OCI-LY1 (cell line): Measurements from ENCODE around the gene GSC2.

ENCODE experiments used
- H2AFZ ChIP-seq: fragments of 200-600 bp; sonication (generic), shearing (Covaris generic); 2 replicates; pipeline ENCODE4 v1.6.0; 2014; ENCODE audit warnings: antibody characterized with exemption, mild to moderate bottlenecking, low read length
- H3F3A ChIP-seq: fragments of 200-600 bp; sonication (generic), shearing (Covaris generic); 2 replicates; pipeline ENCODE4 v1.6.0; 2014; ENCODE audit warnings: mild to moderate bottlenecking, antibody characterized with exemption, low read length, moderate library complexity; ENCODE audit not compliant: insufficient read depth
- H3K27ac ChIP-seq: fragments of 200-600 bp; sonication (generic); 2 replicates; pipeline ENCODE4 v1.5.1; 2014; ENCODE audit warnings: low read length, mixed run types, mild to moderate bottlenecking, low read depth; ENCODE audit not compliant: poor library complexity, severe bottlenecking
- H3K27me3 ChIP-seq: fragments of 200-600 bp; sonication (generic); 2 replicates; pipeline ENCODE4 v1.6.0; 2014; ENCODE audit warnings: antibody characterized with exemption, mild to moderate bottlenecking, low read length, moderate library complexity; ENCODE audit not compliant: insufficient read depth
- H3K36me3 ChIP-seq: fragments of 200-600 bp; sonication (generic); 2 replicates; pipeline ENCODE4 v1.6.1; 2014; ENCODE audit warnings: mild to moderate bottlenecking, antibody characterized with exemption, low read length, moderate library complexity, mixed read lengths; ENCODE audit not compliant: insufficient read depth
- H3K4me1 ChIP-seq: fragments of 200-600 bp; sonication (generic); 2 replicates; pipeline ENCODE4 v1.5.1; 2014; ENCODE audit warnings: mild to moderate bottlenecking, low read length, moderate library complexity; ENCODE audit not compliant: insufficient read depth, severe bottlenecking
- H3K4me2 ChIP-seq: fragments of 200-600 bp; sonication (generic), shearing (Covaris generic); 2 replicates; pipeline ENCODE4 v1.6.1; 2014; ENCODE audit warnings: low read length
- H3K4me3 ChIP-seq: fragments of 200-600 bp; sonication (generic); 2 replicates; pipeline ENCODE4 v1.5.1; 2014; ENCODE audit warnings: low read length, low read depth, mild to moderate bottlenecking, mixed read lengths; ENCODE audit not compliant: poor library complexity, severe bottlenecking
- H3K79me2 ChIP-seq: fragments of 200-600 bp; shearing (Covaris generic); 2 replicates; pipeline ENCODE4 v1.6.1; 2016; ENCODE audit warnings: mixed run types, low read length, mixed read lengths; ENCODE audit not compliant: insufficient read depth
- H3K9ac ChIP-seq: fragments of 200-600 bp; sonication (generic), shearing (Covaris generic); 2 replicates; pipeline ENCODE4 v1.6.1; 2014; ENCODE audit warnings: mild to moderate bottlenecking, low read length, mixed read lengths
- H3K9me2 ChIP-seq: fragments of 200-600 bp; sonication (generic), shearing (Covaris generic); 2 replicates; pipeline ENCODE4 v1.6.1; 2014; ENCODE audit warnings: low read depth, mild to moderate bottlenecking, low read length, mixed read lengths
- H3K9me3 ChIP-seq: fragments of 200-600 bp; shearing (Covaris generic); 2 replicates; pipeline ENCODE4 v1.6.1; 2014; ENCODE audit warnings: low read length, mixed read lengths
- H4K20me1 ChIP-seq: fragments of 200-600 bp; sonication (generic), shearing (Covaris generic); 2 replicates; pipeline ENCODE4 v1.6.0; 2016; ENCODE audit warnings: mild to moderate bottlenecking, low read length; ENCODE audit not compliant: insufficient read depth
- EZH2 ChIP-seq: fragments of 200-600 bp; sonication (generic), shearing (Covaris generic); IDR thresholded peaks from 2 replicates; pipeline ENCODE4 v1.8.0; 2017; ENCODE audit warnings: borderline replicate concordance, mixed run types, mild to moderate bottlenecking, antibody characterized with exemption, low read length, moderate library complexity, mixed read lengths
- TF ChIP-seq, protein P1 (sequence below): fragments of 200-600 bp; sonication (generic), shearing (Covaris generic); IDR thresholded peaks from 2 replicates; pipeline ENCODE4 v1.5.1; 2017; ENCODE audit warnings: mild to moderate bottlenecking, antibody characterized with exemption, low read length, moderate library complexity, mixed read lengths

Gene GSC2

GRCh38 chr22:19132693-19133400 lies 17.2 kb downstream of the GSC2 start:
- Histone ChIP-seq H3K27ac (no peak overlapping the region), H3K9ac (no peak overlapping the region), H3K4me3 (no peak overlapping the region), H3K27me3 (no peaks in the 10 kb centered on the region), H3K4me2 (no peak overlapping the region), H3K36me3 (peaks cover 51% of the 10 kb centered on the region), H3F3A (no peaks in the 10 kb centered on the region), H2AFZ (no peak overlapping the region), H3K9me2 (no peaks in the 10 kb centered on the region), H3K9me3 (no peaks in the 10 kb centered on the region), H3K4me1 (no peaks in the 10 kb centered on the region), H3K79me2 (no peaks in the 10 kb centered on the region), H4K20me1 (no peaks in the 10 kb centered on the region)
- TF ChIP-seq, protein P1, sequence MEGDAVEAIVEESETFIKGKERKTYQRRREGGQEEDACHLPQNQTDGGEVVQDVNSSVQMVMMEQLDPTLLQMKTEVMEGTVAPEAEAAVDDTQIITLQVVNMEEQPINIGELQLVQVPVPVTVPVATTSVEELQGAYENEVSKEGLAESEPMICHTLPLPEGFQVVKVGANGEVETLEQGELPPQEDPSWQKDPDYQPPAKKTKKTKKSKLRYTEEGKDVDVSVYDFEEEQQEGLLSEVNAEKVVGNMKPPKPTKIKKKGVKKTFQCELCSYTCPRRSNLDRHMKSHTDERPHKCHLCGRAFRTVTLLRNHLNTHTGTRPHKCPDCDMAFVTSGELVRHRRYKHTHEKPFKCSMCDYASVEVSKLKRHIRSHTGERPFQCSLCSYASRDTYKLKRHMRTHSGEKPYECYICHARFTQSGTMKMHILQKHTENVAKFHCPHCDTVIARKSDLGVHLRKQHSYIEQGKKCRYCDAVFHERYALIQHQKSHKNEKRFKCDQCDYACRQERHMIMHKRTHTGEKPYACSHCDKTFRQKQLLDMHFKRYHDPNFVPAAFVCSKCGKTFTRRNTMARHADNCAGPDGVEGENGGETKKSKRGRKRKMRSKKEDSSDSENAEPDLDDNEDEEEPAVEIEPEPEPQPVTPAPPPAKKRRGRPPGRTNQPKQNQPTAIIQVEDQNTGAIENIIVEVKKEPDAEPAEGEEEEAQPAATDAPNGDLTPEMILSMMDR: no peak
- TF ChIP-seq EZH2: no peak

DNA sequence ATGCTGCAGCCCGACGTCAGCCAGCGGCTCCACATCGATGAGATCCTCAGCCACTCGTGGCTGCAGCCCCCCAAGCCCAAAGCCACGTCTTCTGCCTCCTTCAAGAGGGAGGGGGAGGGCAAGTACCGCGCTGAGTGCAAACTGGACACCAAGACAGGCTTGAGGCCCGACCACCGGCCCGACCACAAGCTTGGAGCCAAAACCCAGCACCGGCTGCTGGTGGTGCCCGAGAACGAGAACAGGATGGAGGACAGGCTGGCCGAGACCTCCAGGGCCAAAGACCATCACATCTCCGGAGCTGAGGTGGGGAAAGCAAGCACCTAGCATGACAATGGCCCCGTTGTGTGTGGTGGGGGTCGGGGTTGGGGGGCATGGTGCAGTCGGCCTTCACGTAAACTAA lies 17.9 kb downstream of the GSC2 start:
- no peak for TF ChIP-seq EZH2
- TF ChIP-seq, protein P1: no peak
- H3K4me3 ChIP-seq: no peak overlapping the region
- no peaks in the 10 kb centered on the region for H3F3A ChIP-seq
- H2AFZ ChIP-seq: no peak overlapping the region
- no peak overlapping the region for H3K4me2 ChIP-seq
- H3K9me2 ChIP-seq: no peaks in the 10 kb centered on the region
- H3K9ac ChIP-seq: no peak overlapping the region
- peaks cover 44% of the 10 kb centered on the region for H3K36me3 ChIP-seq
- H3K4me1 ChIP-seq: no peaks in the 10 kb centered on the region
- no peaks in the 10 kb centered on the region for H4K20me1 ChIP-seq
- no peaks in the 10 kb centered on the region for H3K79me2 ChIP-seq
- no peaks in the 10 kb centered on the region for H3K9me3 ChIP-seq
- H3K27me3 ChIP-seq: no peaks in the 10 kb centered on the region
- H3K27ac ChIP-seq: no peak overlapping the region

DNA sequence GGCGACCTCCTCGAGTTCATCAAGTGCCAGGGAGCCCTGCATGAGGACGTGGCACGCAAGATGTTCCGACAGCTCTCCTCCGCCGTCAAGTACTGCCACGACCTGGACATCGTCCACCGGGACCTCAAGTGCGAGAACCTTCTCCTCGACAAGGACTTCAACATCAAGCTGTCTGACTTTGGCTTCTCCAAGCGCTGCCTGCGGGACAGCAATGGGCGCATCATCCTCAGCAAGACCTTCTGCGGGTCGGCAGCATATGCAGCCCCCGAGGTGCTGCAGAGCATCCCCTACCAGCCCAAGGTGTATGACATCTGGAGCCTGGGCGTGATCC lies 18.4 kb downstream of the GSC2 start:
- H3K36me3 ChIP-seq: peaks cover 39% of the 10 kb centered on the region

More for the DNA sequence above, 18.4 kb downstream of the GSC2 start:
- no peak overlapping the region for H3K9ac ChIP-seq
- H3K27me3 ChIP-seq: no peaks in the 10 kb centered on the region
- no peaks in the 10 kb centered on the region for H4K20me1 ChIP-seq
- no peak for TF ChIP-seq EZH2
- TF ChIP-seq, protein P1: no peak
- no peaks in the 10 kb centered on the region for H3K4me1 ChIP-seq
- H2AFZ ChIP-seq: no peak overlapping the region
- no peak overlapping the region for H3K4me3 ChIP-seq
- no peaks in the 10 kb centered on the region for H3K79me2 ChIP-seq
- H3K9me2 ChIP-seq: no peaks in the 10 kb centered on the region
- H3F3A ChIP-seq: no peaks in the 10 kb centered on the region
- no peak overlapping the region for H3K4me2 ChIP-seq
- H3K27ac ChIP-seq: no peak overlapping the region
- no peaks in the 10 kb centered on the region for H3K9me3 ChIP-seq
